NCI-H774 (cell line): ENCODE results near the gene BDH1.
A peak's percentile ranks its signal among the peaks of the same experiment; 100 is the strongest.

ENCODE experiments used
- DNase-seq: peaks from one replicate; lab custom pipeline; 2025; lab: John Stamatoyannopoulos, UW

The BDH1 gene

GRCh38 chr3:197507081-197507480 is 48.7 kb downstream of the BDH1 start:
- DNase-seq, result no peak

GRCh38 chr3:197505796-197506548 is 49.8 kb downstream of the BDH1 start:
- DNase-seq, result no peak

- no peak for DNase-seq
These were observed 51.1 kb downstream of the BDH1 start for GRCh38 chr3:197504641-197505121.

- DNase-seq, result no peak
These were observed 51.5 kb downstream of the BDH1 start for GRCh38 chr3:197504229-197504628.

- no peak for DNase-seq
These were observed 52.1 kb downstream of the BDH1 start for GRCh38 chr3:197503652-197504051.

- peak; percentile 14 for DNase-seq
These were observed 53.7 kb downstream of the BDH1 start for GRCh38 chr3:197501879-197502620.

- DNase-seq, result no peak
These were observed 54.3 kb downstream of the BDH1 start for GRCh38 chr3:197501496-197501878.

GRCh38 chr3:197500812-197501211 is 55.0 kb downstream of the BDH1 start:
- DNase-seq, result no peak

- no peak for DNase-seq
These were observed 56.3 kb downstream of the BDH1 start for GRCh38 chr3:197499427-197499826.

- DNase-seq, result no peak
These were observed 57.1 kb downstream of the BDH1 start for GRCh38 chr3:197498499-197499241.

GRCh38 chr3:197496746-197497125 is 59.0 kb downstream of the BDH1 start:
- DNase-seq, result no peak

GRCh38 chr3:197495999-197496745 is 59.6 kb downstream of the BDH1 start:
- no peak for DNase-seq

GRCh38 chr3:197495499-197495898 is 60.3 kb downstream of the BDH1 start:
- no peak for DNase-seq

GRCh38 chr3:197495059-197495455 is 60.7 kb downstream of the BDH1 start:
- DNase-seq, result no peak

GRCh38 chr3:197494366-197495058 is 61.3 kb downstream of the BDH1 start:
- peak; percentile 20 for DNase-seq

GRCh38 chr3:197493049-197493448 is 62.7 kb downstream of the BDH1 start:
- no peak for DNase-seq

GRCh38 chr3:197491923-197492664 is 63.7 kb downstream of the BDH1 start:
- no peak for DNase-seq

- no peak for DNase-seq
These were observed 64.3 kb downstream of the BDH1 start for GRCh38 chr3:197491478-197491877.

GRCh38 chr3:197490098-197491058 is 65.4 kb downstream of the BDH1 start:
- DNase-seq, result no peak
